Retinal pigment epithelial cell (primary cell): ENCODE results near the gene IFIT3.

ENCODE experiments used
- DNase-seq: peaks from one replicate; pipeline ENCODE4 v3.0.0-alpha.2; 2010; ENCODE audit warnings: low read depth
- H3K4me3 ChIP-seq: 2 replicates; pipeline ENCODE4 v1.5.1; 2011; ENCODE audit warnings: mild to moderate bottlenecking, low read length, control low read depth, moderate library complexity
- CTCF ChIP-seq: conservative IDR thresholded peaks from 2 replicates; pipeline ENCODE4 v1.5.1; 2011; ENCODE audit warnings: low read depth, low read length, control low read depth, inconsistent platforms

The IFIT3 gene

GRCh38 chr10:89304446-89304845 is 23.4 kb upstream of the IFIT3 start:
- TF ChIP-seq CTCF, result no peak
- no peak overlapping the region for H3K4me3 ChIP-seq
- no peak for DNase-seq

GRCh38 chr10:89304925-89305324 is 22.9 kb upstream of the IFIT3 start:
- DNase-seq, result no peak
- H3K4me3 ChIP-seq, result no peak overlapping the region
- TF ChIP-seq CTCF, result no peak

- H3K4me3 ChIP-seq, result no peak overlapping the region
- TF ChIP-seq CTCF, result no peak
- no peak for DNase-seq
These were observed 21.9 kb upstream of the IFIT3 start for GRCh38 chr10:89305766-89306433.

- DNase-seq, result no peak
- TF ChIP-seq CTCF, result no peak
- H3K4me3 ChIP-seq, result no peak overlapping the region
These were observed 21.1 kb upstream of the IFIT3 start for GRCh38 chr10:89306434-89307268.

- TF ChIP-seq CTCF, result no peak
These were observed 20.6 kb upstream of the IFIT3 start for GRCh38 chr10:89307269-89307577.

GRCh38 chr10:89308266-89308665 is 19.5 kb upstream of the IFIT3 start:
- no peak overlapping the region for H3K4me3 ChIP-seq
- no peak for DNase-seq
- TF ChIP-seq CTCF, result no peak

More at GRCh38 chr10:89307269-89307577, 20.6 kb upstream of the IFIT3 start:
- DNase-seq, result no peak
- no peak overlapping the region for H3K4me3 ChIP-seq

GRCh38 chr10:89308736-89309135 is 19.1 kb upstream of the IFIT3 start:
- no peak overlapping the region for H3K4me3 ChIP-seq
- no peak for TF ChIP-seq CTCF
- no peak for DNase-seq
